COR-L47 (cell line): ENCODE results near the gene UBASH3A.
A peak's percentile ranks its signal among the peaks of the same experiment; 100 is the strongest.

Source experiments
- DNase-seq: peaks from one replicate; lab custom pipeline; 2025; lab: John Stamatoyannopoulos, UW

Gene UBASH3A

DNA sequence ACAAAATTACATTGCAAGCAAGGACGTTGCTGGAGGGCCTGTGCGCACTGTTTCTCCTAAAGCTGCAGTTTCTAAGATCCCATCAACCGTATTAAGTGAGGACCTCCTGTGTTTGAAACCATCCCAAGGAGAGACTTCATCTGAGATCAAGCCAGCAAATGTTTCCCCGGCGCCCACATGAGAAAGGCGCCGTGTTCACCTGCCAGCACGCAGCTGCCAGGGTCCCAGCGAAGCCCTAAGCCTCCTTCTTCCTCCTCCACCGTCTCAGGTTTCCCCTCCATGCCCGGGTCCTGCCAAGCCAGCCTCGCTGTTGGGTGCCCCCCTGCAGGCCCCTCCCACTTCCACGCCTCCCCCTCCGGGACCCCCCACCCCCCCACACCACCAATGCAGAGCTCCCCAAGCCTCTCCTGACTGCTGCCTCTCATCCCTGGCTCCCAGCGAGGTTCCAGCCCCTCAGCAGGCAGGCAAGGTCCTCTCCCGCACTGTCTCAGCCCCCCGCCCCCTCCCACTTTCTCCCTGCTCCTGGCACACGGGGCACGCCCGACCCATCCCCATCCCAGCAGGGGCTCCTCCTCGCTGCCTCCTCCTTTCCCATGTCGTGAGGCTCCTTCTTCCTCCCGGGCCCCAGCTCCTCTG is 28.7 kb upstream of the UBASH3A start:
- no peak for DNase-seq

DNA sequence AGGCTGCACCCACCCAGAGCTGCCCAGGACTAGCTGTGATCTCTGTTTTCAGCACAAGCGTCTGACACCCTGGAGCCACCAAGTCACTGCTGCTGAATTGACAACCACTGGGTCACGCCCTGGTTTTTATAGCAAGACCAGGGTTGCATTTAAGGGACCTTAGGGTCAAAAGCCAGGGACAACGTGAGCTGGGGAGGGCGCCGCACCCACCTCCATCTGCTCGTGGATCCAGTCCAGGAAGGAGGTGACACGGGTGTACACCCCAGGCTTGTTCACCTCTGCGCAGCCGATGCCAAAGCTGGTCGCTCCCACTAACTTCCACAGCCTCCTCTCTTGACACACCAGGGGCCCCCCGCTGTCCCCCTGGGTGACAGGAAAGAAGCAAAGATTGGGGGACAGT is 28.2 kb upstream of the UBASH3A start:
- DNase-seq = no peak

DNA sequence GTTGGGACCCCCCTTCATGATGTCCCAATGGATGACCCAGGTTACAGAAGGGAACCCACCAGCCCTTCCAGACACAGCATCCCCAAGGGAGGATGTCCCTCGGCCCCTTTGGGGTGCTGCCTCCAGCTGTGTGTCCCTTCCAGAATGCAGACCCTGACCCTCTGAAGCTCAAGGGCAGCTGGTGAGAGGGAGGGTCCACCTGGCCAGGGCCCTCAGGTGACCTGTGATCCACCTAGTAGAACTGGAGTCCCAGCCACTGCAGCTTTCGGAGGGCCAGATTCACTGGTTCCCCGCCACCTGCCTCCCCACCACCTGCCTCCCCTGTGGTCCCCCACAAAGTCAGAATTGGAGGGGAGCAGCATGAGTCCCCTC is 27.8 kb upstream of the UBASH3A start:
- no peak for DNase-seq

DNA sequence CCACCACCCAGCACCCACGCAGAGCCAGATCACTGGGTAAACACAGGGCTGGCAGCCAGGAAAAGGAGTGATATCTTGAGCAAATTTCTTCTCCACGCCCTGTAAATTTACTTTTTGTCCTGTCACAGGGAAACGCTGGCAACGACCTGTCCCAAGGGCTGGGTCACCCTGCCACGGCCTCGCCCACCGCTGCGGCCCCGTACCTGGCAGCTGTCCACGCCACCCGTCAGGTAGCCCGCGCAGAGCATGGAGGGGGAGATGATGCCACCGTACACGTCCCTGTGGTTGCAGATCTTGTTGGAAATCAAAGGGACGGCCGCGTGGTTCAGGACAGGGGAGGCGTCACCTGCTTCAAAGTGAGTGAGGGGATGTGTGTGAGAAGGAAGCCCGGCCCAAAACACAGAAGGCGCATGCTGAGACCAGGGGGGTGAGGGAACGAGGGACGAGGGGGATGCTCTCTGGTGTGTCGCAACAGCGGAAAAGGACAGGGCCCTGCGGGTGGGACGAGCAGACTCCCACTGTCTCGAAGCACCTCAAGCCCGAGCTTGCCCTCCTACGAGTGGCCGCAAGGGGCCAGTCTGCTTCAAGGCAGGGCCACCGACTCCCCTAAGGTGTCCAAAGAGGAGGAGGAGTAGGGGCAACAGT is 27.2 kb upstream of the UBASH3A start:
- no peak for DNase-seq

DNA sequence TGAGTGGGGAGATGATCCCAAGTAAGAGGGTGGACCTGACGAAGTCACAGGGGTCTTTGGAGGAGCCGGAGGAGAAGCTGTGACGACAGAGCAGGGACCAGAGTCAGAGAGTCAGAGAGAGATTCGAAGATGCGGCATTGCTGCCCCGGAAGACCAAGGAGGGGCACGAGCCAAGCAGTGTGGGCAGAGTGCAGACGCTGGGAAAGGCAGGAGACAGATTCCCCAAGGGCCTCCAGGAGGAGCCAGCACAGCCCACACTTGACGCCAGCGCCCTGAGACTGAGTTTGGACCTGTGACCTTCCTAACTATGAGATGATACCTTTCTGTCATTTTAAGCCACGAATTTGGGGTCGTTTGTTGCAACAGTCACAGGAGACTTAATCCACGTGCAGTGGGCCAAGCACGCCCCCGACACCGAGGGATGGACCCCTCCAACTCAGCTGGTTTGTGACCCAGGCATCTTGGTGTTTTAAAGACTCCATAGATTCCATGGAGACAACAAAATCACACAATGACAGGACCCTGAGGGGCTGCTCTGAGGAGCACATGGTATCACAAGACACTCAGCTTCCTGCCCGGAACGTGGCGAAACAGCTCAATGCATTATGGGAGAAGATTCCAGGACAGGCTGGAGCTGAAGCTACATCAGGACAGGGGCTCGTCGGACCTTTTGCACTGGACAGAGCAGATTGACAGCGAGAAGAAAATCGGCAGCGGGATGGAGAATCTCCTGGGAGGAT is 26.3 kb upstream of the UBASH3A start:
- no peak for DNase-seq

DNA sequence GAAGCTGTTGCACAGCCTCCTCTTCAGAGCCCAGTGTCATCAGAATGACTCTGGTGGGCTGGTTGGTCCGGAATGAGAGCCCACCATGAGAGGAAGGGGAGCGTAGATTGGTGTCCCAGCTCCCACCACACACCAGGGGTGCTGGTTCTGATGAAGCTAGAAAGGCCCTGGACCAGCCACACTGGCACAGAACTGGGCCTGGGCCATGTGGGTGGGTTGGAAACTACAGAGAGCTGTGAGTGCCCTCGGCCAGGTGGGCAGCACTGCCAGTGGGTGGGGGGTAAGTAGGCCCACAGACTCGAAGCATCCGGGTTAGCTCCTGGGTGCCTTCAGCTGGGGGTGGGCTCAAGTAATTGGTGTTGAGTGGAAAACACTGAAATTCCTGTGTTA is 25.8 kb upstream of the UBASH3A start:
- no peak for DNase-seq

DNA sequence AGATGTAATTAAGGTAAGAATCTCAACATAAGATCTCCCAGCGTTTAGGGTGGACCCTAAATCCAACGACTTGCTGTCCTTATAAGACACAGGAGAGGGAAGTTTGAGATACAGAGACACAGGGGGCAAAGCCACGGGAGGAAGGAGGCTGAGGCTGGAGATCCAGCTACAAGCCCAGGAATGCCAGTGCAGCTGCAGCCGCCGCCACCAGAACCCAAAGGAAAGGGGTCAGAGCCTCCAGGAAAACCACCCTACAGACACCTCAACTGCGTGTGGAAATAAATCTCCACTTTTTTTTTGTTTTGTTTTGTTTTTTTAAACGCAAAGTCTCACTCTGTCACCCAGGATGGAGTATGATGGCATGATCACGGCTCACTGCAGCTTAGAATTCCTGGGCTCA is 25.3 kb upstream of the UBASH3A start:
- no peak for DNase-seq

DNA sequence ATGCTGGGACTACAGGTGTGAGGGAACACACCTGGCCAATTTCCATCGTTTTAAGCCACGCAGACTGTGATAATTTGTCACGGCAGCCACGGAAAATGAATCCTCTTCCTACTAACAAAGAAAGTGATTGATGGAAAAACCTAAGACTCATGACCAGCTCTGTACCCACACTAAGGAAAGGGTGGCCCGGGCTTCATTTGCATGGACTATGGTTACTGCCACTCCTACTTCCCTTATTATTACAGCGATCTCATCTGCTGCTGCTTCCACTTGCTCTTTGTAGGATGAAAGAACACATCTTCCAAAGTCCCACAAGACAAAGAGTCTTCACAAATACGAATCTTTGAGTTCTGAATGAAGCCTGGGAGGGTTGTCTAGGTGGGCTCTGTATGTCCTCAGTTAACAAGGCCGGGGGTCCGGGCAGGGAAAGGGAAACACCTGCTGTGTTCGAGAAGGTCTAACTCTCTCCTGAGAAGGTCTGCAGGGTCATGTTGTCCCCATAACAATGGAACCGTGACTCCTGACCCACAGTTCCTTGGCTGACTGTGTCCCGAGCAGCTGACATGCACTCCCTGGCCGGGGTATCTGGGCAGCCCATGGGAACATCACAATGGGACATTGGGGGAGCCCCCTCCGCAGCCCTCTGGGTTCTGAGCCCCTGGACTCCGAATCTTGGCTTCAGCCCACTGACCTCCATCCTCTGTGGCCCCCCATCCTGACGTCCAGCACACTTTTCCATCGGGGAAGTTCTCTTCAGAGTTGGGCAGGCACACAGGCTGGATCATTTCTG is 24.1 kb upstream of the UBASH3A start:
- no peak for DNase-seq

DNA sequence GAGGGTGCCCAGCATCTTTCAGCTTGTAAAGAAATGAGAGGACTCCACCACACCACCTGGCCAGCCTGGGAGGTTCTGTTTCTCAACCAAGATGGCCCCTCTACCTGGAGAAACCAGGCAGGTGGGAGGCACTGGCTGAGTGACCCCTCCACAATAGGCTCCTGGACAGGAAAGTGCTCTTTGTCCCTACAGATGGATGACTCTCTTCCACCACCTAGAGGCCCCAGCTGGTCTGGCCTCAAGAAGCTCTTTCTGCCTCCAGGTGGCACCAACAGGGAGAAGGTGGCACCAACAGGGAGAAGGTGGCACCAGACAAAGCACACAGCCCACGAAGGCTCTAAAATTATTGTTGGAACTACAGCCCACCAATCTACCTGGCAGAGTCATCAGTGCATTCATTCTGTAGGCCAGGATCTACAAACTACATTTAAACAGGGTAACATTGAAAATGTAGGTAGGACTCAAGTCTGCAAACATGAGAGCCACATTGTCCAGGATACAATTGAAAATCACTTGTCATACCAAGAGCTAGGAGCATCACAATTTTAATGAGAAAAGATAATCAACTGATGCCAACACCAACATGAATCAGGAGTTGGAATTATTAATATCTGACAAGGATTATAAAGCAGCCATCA is 22.2 kb upstream of the UBASH3A start:
- peak; percentile 78 for DNase-seq

DNA sequence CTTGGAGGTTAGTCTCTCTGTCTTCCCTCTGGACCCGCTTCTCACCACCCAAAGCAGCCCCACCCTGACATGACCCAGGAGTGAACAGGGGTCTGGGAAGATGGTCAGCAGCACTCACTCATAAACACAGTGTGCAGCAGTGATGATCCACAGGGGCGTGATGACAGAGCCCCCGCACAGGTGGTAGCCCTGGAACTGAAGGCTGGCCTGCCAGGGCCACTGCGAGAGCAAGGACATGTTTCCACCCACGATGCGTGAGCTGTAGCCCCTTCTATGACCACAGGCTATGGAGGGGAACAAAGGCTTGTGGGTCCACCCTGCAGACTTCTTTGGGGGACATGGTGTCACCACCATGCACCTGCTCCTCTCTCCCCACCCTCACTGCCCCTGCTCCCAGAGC is 20.8 kb upstream of the UBASH3A start:
- no peak for DNase-seq

DNA sequence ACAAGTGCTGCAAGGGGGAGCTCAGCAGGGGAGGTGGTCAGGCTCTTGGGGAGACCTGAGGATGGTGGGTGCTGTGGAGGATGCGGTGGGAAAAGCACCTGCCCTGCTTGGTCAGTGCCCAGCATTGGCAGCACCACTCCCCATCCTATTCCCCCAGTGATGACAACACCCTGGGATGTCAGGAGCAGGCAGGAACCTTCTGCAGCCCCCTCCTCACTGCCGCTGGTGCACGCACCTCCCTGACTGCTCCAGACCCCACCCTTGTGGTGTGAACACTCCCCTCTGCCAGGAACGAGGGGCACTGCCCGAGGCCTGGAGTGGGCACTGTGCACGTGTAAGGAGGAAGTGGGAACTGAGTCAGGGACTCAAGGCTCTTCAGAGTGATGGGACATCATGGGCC is 20.4 kb upstream of the UBASH3A start:
- no peak for DNase-seq

DNA sequence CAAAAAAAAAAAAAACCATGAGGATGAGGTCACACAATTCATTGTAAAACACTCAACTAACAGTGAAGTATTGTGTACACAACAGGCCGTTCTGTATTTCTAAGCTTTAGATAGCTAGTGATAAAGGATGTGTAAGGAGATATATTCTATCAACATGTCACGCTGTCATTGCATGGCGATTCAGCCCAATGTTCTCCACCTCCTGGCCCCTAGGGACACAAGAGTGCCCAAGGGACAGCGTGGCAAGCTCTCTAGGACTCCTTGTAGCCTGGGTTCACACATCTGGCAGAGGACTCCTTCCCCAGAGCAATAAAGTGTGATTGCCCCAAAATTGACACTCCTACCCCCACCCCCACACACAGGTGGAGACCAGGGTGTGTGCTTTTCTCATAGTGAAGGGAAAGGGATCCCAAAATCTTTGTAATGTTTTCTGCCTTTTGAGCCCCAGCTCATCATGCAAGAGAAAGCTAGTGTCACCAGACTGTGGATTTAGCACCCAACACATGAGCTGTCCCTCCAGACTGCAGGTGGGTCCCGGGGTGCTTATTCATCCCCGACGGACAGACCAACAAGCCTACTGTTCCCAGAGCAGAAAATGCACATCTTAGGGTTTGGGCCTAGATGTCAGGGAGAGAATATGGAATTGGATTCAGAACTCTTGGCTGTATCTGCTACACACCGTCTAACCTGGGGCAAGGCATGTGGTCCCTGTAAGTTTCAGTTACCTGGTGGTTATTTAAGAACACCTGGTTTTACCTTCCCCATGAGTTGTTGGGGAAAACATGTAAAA is 19.4 kb upstream of the UBASH3A start:
- no peak for DNase-seq

DNA sequence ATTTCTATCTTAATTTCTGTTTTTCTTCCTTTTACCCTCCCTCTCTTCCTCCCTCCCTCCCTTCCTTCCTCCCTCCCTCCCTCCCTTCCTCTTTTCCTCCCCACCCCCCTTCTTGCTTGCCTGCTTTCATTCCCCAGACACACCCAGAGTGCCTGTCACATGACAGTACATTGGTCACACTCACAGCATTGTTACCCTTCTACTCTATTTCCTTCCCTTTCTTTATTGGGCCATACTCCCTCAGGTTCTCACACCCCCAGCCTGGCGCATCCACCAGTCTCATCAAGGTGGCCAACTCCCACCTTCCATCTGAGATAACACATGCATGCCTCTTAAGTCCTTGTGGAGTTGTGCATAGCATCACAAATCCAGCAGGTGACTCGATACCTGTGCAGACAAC is 18.7 kb upstream of the UBASH3A start:
- no peak for DNase-seq

DNA sequence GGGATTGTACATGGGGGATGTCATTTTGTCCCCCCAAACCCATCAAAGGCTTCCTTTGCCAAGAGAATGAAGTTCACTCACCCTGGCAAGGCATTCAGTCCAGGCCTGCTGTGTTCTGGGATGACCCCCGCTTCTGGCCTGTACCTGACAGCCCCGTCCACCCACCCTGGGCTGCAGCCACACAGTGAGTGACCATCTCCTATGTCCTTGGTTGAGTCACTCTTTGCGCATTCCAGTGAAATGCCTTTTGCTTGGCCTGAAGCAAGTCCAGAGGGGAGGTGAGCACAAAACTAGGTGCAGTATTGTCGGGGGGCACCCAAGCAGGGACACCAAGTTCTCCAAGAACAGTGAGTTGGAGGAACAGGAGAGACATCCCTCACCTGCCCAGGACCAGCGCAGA is 18.1 kb upstream of the UBASH3A start:
- no peak for DNase-seq

DNA sequence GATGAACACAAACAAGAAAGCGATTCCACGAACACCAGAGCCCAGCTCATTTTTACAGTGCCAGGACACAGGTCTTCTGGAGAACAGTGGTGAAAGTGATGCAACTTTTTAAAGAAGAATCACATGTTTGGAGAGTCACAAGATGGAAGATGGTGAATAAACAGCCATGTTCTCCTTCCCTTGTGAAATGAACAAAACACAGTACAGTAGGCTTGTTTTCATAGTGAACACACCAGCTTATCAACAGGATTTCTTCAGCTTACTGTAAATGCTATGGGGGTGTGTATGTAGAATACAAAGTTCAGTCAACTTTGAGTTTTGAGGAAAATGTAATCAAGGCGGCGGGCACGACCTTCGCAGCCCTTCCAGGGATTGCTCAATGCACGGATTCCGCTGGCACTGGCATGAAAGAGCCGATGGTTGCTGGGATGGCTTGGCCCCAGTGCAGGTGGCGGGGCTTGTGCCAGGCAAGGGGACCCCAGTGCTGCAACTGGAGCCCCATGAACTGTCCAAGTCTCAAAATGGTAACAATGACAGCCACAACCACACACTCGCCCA is 17.6 kb upstream of the UBASH3A start:
- DNase-seq = no peak

DNA sequence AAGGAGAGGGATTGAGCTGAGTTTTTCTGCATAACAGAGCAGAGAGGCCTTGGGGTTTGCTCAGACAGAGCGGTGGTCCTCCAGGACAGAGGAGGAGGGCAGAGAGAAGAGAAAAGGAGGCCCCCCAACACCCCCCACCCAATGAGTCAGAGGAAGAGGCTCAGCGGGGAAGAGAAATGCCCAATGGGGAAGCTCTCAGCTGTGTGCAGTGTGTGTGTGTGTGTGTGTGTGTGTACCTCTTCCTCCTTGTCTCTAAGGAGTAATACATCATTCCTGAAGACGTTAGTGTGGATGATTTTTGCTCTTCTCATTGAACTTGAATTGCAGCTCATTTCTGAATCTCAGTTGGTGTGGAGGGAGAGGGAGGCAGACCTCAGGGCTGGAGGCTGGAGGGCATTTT is 16.5 kb upstream of the UBASH3A start:
- DNase-seq = no peak

DNA sequence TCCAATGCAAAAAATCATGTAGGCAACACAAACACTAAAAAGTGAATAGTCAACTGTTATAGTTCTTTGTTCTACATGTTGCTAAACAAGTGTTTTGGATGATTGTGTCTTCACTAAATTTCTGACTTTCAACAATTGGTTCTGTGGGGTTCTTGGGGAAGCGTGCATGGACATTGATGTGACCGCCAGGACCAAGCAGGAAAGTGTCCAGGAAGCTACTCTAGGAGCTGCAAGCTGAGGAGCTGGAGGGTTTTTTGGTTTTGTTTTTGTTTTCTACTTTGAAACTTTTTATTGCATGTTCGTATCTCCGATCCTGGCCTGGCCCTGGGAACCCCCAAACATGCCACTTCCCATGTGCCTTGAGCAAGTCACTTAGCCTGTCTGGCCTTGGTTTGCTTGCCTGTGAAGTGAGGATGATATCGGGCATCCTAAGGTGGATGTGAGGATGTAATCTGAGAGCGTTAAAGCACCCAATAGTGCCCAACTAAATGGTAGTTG is 15.8 kb upstream of the UBASH3A start:
- no peak for DNase-seq

DNA sequence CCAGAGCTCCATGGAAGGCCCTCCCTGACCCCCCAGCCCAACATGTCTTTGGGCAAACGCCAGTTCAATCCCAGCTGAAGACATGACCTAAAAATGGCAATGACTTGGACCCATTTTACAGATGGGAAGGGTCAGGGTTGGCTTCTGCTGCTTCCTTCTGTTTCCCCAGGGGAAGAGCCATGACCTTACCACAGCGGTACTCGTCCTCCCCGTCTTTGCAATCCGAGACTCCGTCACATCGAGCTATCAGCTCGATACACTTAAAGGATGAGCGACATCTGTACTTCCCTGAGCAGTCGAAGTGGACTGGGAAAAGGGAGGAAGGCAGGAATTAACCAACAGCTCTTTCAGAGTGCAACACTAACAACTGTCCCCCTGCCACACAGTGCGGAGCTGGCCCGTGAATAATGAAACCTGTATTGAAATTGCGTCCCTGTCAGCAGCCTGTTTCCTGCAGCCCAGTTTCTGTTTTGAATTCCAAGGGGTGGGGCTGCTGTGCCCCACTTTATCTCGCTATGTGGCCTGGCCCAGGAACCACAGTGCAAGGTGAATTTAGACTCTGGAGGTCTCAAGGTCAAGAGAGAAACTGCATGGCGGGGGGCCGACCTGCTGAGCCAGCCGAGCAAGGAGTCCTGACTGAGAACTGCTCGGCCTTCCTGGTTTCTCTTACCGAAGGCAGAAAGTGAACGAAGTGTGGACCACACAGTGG is 14.8 kb upstream of the UBASH3A start:
- no peak for DNase-seq

DNA sequence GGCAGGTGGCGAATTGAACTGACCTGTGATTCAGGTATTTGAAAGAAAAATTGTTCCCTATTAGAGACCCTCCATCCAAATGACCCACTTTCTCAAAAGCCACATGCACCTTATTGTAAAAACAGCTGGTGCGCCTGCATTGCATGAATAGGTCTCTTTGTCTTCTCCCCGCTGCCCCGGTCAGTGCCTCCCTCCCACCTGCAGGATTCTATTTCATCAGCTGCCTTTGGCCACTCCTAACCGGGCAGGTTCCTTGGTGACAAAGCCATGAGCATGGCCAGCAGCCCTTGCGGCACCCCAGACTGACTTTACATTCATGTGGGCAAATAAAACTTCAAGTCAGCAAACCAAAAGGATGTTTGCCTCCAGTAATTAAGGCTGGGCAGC is 14.3 kb upstream of the UBASH3A start:
- DNase-seq = peak; percentile 26

DNA sequence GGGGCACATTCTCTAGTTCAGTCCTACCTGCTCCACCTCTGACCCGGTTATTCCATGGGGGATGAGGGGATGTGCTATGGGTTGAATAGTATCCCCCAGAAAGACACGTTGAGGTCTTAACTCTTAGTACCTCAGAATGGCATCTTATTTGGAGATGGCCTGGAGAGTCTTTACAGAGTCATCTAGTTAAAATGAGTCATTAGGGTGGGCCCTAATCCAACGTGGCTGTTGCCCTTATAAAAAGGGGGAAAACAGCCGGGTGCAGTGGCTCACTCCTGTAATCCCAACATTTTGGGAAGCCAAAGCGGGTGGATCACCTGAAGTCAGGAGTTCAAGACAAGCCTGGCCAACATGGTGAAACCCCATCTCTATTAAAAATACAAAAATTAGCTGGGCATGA is 13.5 kb upstream of the UBASH3A start:
- DNase-seq = no peak
